A673 (cell line): Measurements from ENCODE around the gene AKAP6.

Experiments
- CTCF ChIP-seq: fragments of 300-800, 200-600 bp; sonication (generic); conservative IDR thresholded peaks from 2 replicates; pipeline ENCODE4 v1.5.1; 2017; ENCODE audit warnings: low read depth, mild to moderate bottlenecking, antibody characterized with exemption, low read length, moderate library complexity, mixed read lengths
- EZH2 ChIP-seq: fragments of 200-600 bp; sonication (generic); IDR thresholded peaks from 2 replicates; pipeline ENCODE4 v1.6.1; 2017; ENCODE audit warnings: borderline replicate concordance, low read depth, mild to moderate bottlenecking, mixed read lengths, antibody characterized with exemption, low read length; ENCODE audit not compliant: poor library complexity, severe bottlenecking

GRCh38 chr14:32601069-32601468 is 272.0 kb downstream of the AKAP6 start:
- TF ChIP-seq EZH2 (no peak), CTCF (no peak)
